GM12878 (cell line): ENCODE results near the gene STX1A. TPM values are rescaled to one million over a fixed set of nuclear protein-coding genes. Genes with fewer than 3 reads are reported as not detected.

Experiments
- ATAC-seq: fragments of 200-7000 bp; cut with Tn5 transposase; 3 replicates; pipeline ENCODE4 v1.9.1; 2020; ENCODE audit warnings: mild to moderate bottlenecking, moderate library complexity
- BruUV-seq: library from RNA; stranded (reverse); fragments of 400-500 nt; replicated peaks from 2 replicates; lab custom pipeline; 2021; lab: Mats Ljungman, UMichigan
- CTCF ChIA-PET: fragments of 300-600 bp; sonication (Branson Sonifier 250); formaldehyde crosslinking; extraction: SDS; loops from one replicate; lab custom pipeline; 2021; ENCODE audit warnings: inconsistent platforms; lab: Yijun Ruan, JAX
- POLR2A ChIA-PET: fragments of 350-600 bp; formaldehyde crosslinking; extraction: SDS; loops from one replicate; lab custom pipeline; 2021; ENCODE audit warnings: inconsistent platforms; lab: Charles Lee
- RAD21 ChIA-PET: fragments of 300-600 bp; sonication (Branson Sonifier 250); formaldehyde crosslinking; loops from one replicate; lab custom pipeline; 2023; ENCODE audit warnings: antibody characterized with exemption; ENCODE audit not compliant: unreplicated experiment; lab: Charles Lee
- SMC1A ChIA-PET: fragments of 300-600 bp; sonication (Branson Sonifier 250); formaldehyde crosslinking; loops from one replicate; lab custom pipeline; 2023; ENCODE audit not compliant: unreplicated experiment, uncharacterized antibody; lab: Charles Lee
- DNase-seq: peaks from one replicate; pipeline ENCODE4 v3.0.0-alpha.2; 2011; ENCODE audit warnings: low read depth, low spot score
- FAIRE-seq: peaks from 3 replicates; lab custom pipeline; 2011; peaks lifted over from hg19 to GRCh38; lab: Jason Lieb, UNC
- H2AFZ ChIP-seq: 2 replicates; pipeline ENCODE4 v1.6.0; 2011; ENCODE audit warnings: low read depth, low read length, control low read depth; ENCODE audit not compliant: control insufficient read depth
- H3K27ac ChIP-seq: 2 replicates; pipeline ENCODE4 v1.5.1; 2011; ENCODE audit warnings: control low read depth; ENCODE audit not compliant: control insufficient read depth, insufficient read depth
- H3K27me3 ChIP-seq, 2 experiments: replicated peaks in 1 of 2; 2 replicates each; pipeline versions ENCODE4 v1.6.0 to v1.6.1; 2011; ENCODE audit warnings: low read length in 1 of 2; ENCODE audit not compliant: control insufficient read depth in 2 of 2, insufficient read depth in 2 of 2
- H3K36me3 ChIP-seq, 2 experiments: 2 replicates each; pipeline ENCODE4 v1.5.1; 2011; ENCODE audit warnings: low read length in 1 of 2; ENCODE audit not compliant: control insufficient read depth in 2 of 2, insufficient read depth in 2 of 2
- H3K4me1 ChIP-seq: 2 replicates; pipeline ENCODE4 v1.6.1; 2011; ENCODE audit warnings: mild to moderate bottlenecking, low read length, moderate library complexity, mixed read lengths; ENCODE audit not compliant: control insufficient read depth, insufficient read depth
- H3K4me2 ChIP-seq: 2 replicates; pipeline ENCODE4 v1.6.0; 2011; ENCODE audit warnings: control low read depth; ENCODE audit not compliant: control insufficient read depth, insufficient read depth
- H3K4me3 ChIP-seq: fragments of 200-600 bp; sonication (generic); 2 replicates; pipeline ENCODE4 v1.5.1; 2016
- H3K79me2 ChIP-seq: 2 replicates; pipeline ENCODE4 v1.6.0; 2011; ENCODE audit warnings: low read length; ENCODE audit not compliant: control insufficient read depth, insufficient read depth
- H3K9ac ChIP-seq: 2 replicates; pipeline ENCODE4 v1.8.0; 2011; ENCODE audit warnings: low read length, control low read depth, mixed read lengths; ENCODE audit not compliant: control insufficient read depth, insufficient read depth
- H3K9me3 ChIP-seq: replicated peaks from 3 replicates; pipeline ENCODE4 v1.5.1; 2011; ENCODE audit warnings: mild to moderate bottlenecking, low read length; ENCODE audit not compliant: control insufficient read depth, insufficient read depth
- H4K20me1 ChIP-seq: 2 replicates; pipeline ENCODE4 v1.6.0; 2011; ENCODE audit not compliant: control insufficient read depth, insufficient read depth
- CEBPB ChIP-seq, 2 experiments: fragments of 150-350 bp in 1 of 2; IDR thresholded peaks; 2 replicates each; pipeline ENCODE4 v1.6.1; 2012 to 2014; ENCODE audit warnings: low read depth in 2 of 2, low read length in 2 of 2, borderline replicate concordance in 1 of 2, inconsistent platforms in 1 of 2
- ESRRA ChIP-seq: IDR thresholded peaks from 2 replicates; pipeline ENCODE4 v1.6.1; 2012; ENCODE audit warnings: mild to moderate bottlenecking, low read length, improper control_type of control experiment
- KAT2A ChIP-seq: conservative IDR thresholded peaks from 2 replicates; pipeline ENCODE4 v1.6.1; 2011; ENCODE audit warnings: low read depth, low read length; ENCODE audit not compliant: control insufficient read depth
- POLR2AphosphoS2 ChIP-seq: IDR thresholded peaks from 2 replicates; pipeline ENCODE4 v1.6.1; 2011; ENCODE audit warnings: low read depth, mild to moderate bottlenecking, low read length, improper control_type of control experiment, moderate library complexity
- RELA ChIP-seq: fragments of 450-650 bp; IDR thresholded peaks from 2 replicates; pipeline ENCODE4 v1.8.0; 2014; ENCODE audit warnings: borderline replicate concordance; ENCODE audit not compliant: partially characterized antibody
- TCF3 ChIP-seq: IDR thresholded peaks from 2 replicates; pipeline ENCODE4 v1.6.1; 2012; ENCODE audit warnings: low read depth, mild to moderate bottlenecking, low read length, borderline replicate concordance; ENCODE audit not compliant: insufficient read depth
- WGBS: methylation state at CpG from one replicate; pipeline ENCODE4 v1.1.6; 2016; ENCODE audit warnings: low lambda C conversion rate; ENCODE audit not compliant: insufficient replicate concordance, insufficient coverage; ENCODE audit errors: missing lambda C conversion rate; 5-methylcytosine and 5-hydroxymethylcytosine counted together
- in situ Hi-C: fragments of 300-500 bp; cut with MboI; formaldehyde crosslinking; loops from 9 replicates; pipeline ENCODE4 v1.14.3; 2018; ENCODE audit warnings: mixed read lengths
- intact Hi-C: fragments of 100-400 bp; cut with micrococcal nuclease; formaldehyde crosslinking; loops from one replicate; pipeline ENCODE4 v1.14.2; 2022; ENCODE audit not compliant: unreplicated experiment
- polyA plus RNA-seq, 11 experiments: library from polyadenylated mRNA; depleted of rRNA in 4 of 11; unstranded in 6 of 11; stranded (reverse) in 5 of 11; fragments of >200 nt; fragmentation: Nextera tagmentation in 4 of 11; fragmentation: Illumina TruSeq in 1 of 11; extraction: Ambion mirVana in 4 of 11; extraction: Trizol in 1 of 11; gene quantifications; 1 replicate in 1 of 11; 2 replicates in 10 of 11; pipeline versions ENCODE4 v1.2.1 to v1.2.3, GENCODE V29; 2011 to 2016; ENCODE audit warnings: inconsistent platforms in 2 of 11, missing spikeins in 2 of 11, low read depth in 1 of 11
- total RNA-seq, 4 experiments: library from RNA; depleted of rRNA in 3 of 4; stranded (reverse); fragments of >200 nt in 3 of 4; fragmentation: Illumina TruSeq in 1 of 4; extraction: Trizol in 1 of 4; gene quantifications; 2 replicates each; pipeline versions ENCODE4 v1.2.1 to v1.2.3, GENCODE V29; 2013 to 2021
- TF ChIP-seq, protein P1 (sequence below): IDR thresholded peaks from 2 replicates; pipeline ENCODE4 v1.6.1; 2011; ENCODE audit warnings: borderline replicate concordance, low read depth, mild to moderate bottlenecking, moderate library complexity, low read length; ENCODE audit not compliant: insufficient read depth, poor library complexity, severe bottlenecking
- TF ChIP-seq, protein P2 (sequence below): fragments of 150-350 bp; IDR thresholded peaks from 2 replicates; pipeline ENCODE4 v1.6.1; 2016; ENCODE audit warnings: low read depth, low read length

The STX1A gene
- total and polyA plus RNA-seq, 10 of the 15 experiments (the other 5 are each of a cell fraction or from before 2014, with no cell fraction given) = 0.15 to 5.3 (median 2.5) TPM

DNA sequence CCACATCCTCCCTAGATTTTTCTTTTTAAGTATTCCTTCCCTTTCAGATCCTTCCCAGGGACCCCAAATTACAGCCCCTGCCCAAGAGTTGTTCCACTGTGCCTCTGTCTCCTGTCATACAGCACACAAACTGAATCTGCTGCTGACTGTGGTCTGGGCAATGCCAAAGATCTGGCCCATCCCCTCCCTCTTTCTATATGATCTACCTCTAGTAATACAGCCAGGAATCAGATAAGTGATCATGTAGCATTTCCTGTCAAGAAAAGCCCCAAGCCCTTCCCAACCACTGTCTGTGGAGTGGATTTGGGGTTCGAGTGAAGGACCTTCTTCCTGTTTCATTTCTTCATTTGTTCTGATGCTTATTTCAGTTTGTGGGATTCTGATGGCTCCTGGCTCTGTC, 6.7 kb downstream of the STX1A start:
- Histone ChIP-seq H3K4me3 (no peak overlapping the region), H3K36me3 (no peaks in the 10 kb centered on the region), H3K9ac (no peak overlapping the region), H2AFZ (no peak overlapping the region), H3K79me2 (no peaks in the 10 kb centered on the region), H4K20me1 (0 out of 2 replicates have a peak, but pooled peaks cover 4% of the 10 kb centered on the region), H3K4me2 (no peak overlapping the region), H3K27me3 (no peaks in the 10 kb centered on the region), H3K27ac (no peak overlapping the region), H3K9me3 (no peaks in the 10 kb centered on the region), H3K4me1 (peaks cover 5% of the 10 kb centered on the region)
- ATAC-seq (no peak), FAIRE-seq (no peak), DNase-seq (no peak)
- TF ChIP-seq, protein P1, sequence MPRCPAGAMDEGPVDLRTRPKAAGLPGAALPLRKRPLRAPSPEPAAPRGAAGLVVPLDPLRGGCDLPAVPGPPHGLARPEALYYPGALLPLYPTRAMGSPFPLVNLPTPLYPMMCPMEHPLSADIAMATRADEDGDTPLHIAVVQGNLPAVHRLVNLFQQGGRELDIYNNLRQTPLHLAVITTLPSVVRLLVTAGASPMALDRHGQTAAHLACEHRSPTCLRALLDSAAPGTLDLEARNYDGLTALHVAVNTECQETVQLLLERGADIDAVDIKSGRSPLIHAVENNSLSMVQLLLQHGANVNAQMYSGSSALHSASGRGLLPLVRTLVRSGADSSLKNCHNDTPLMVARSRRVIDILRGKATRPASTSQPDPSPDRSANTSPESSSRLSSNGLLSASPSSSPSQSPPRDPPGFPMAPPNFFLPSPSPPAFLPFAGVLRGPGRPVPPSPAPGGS = no peak
- TF ChIP-seq RELA = no peak
- TF ChIP-seq TCF3 = no peak
- TF ChIP-seq, protein P2, sequence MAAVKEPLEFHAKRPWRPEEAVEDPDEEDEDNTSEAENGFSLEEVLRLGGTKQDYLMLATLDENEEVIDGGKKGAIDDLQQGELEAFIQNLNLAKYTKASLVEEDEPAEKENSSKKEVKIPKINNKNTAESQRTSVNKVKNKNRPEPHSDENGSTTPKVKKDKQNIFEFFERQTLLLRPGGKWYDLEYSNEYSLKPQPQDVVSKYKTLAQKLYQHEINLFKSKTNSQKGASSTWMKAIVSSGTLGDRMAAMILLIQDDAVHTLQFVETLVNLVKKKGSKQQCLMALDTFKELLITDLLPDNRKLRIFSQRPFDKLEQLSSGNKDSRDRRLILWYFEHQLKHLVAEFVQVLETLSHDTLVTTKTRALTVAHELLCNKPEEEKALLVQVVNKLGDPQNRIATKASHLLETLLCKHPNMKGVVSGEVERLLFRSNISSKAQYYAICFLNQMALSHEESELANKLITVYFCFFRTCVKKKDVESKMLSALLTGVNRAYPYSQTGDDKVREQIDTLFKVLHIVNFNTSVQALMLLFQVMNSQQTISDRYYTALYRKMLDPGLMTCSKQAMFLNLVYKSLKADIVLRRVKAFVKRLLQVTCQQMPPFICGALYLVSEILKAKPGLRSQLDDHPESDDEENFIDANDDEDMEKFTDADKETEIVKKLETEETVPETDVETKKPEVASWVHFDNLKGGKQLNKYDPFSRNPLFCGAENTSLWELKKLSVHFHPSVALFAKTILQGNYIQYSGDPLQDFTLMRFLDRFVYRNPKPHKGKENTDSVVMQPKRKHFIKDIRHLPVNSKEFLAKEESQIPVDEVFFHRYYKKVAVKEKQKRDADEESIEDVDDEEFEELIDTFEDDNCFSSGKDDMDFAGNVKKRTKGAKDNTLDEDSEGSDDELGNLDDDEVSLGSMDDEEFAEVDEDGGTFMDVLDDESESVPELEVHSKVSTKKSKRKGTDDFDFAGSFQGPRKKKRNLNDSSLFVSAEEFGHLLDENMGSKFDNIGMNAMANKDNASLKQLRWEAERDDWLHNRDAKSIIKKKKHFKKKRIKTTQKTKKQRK = no peak
- TF ChIP-seq KAT2A = no peak
- no peak for TF ChIP-seq POLR2AphosphoS2
- TF ChIP-seq ESRRA = no peak
- TF ChIP-seq CEBPB (IDR thresholded peaks at IDR 0.05; ENCODE audit: borderline replicate concordance in 1 of 2, low read depth in 2 of 2, low read length in 2 of 2) = no peak
- in situ Hi-C loops (no loop called here), intact Hi-C loops (no loop called here)
- WGBS = 0% methylated on average over 1 of the region's 1 CpG
- ChIA-PET POLR2A (interaction anchor here (0.5 kb wide), 1 partner anchor 1334 kb away, joined by 4 read pairs; no protein-coding TSS in a partner anchor), RAD21 (no interaction called here), SMC1A (no interaction called here), CTCF (interaction anchor here (2.5 kb wide), 1 partner anchor 10 kb away, joined by 6 read pairs; no protein-coding TSS in a partner anchor)
- BruUV-seq = no TSS peak
